GM12891 (cell line): Measurements from ENCODE around the gene PTPRT.

Experiments used
- PAX5 ChIP-seq: IDR thresholded peaks from 2 replicates; pipeline ENCODE4 v1.6.1; 2011; ENCODE audit warnings: low read length, moderate library complexity, mild to moderate bottlenecking; ENCODE audit not compliant: insufficient read depth, severe bottlenecking
- POLR2A ChIP-seq: IDR thresholded peaks from 2 replicates; pipeline ENCODE4 v1.6.1; 2011; ENCODE audit warnings: low read depth, low read length, control low read depth
- POLR2AphosphoS5 ChIP-seq: IDR thresholded peaks from 2 replicates; pipeline ENCODE4 v1.6.1; 2011; ENCODE audit warnings: low read depth, low read length, control low read depth
- POU2F2 ChIP-seq: IDR thresholded peaks from 2 replicates; pipeline ENCODE4 v1.6.1; 2011; ENCODE audit warnings: low read depth, mild to moderate bottlenecking, control low read depth, low read length, moderate library complexity
- TAF1 ChIP-seq: IDR thresholded peaks from 2 replicates; pipeline ENCODE4 v1.6.1; 2011; ENCODE audit warnings: low read depth, low read length, control low read depth

GRCh38 chr20:42161228-42161829, 1028.4 kb downstream of the PTPRT start:
- TF ChIP-seq POLR2AphosphoS5: no peak
- TF ChIP-seq TAF1: no peak
- TF ChIP-seq POLR2A: no peak
- no peak for TF ChIP-seq PAX5
- TF ChIP-seq POU2F2: no peak
